ENCODE measurements around the gene PCED1B. TPM values are rescaled to one million over a fixed set of nuclear protein-coding genes. Genes with fewer than 3 reads are reported as not detected.

PCED1B gene
- total RNA-seq, 4 donors from 2014 or later, result 1.0 to 1.5 (median 1.2) TPM

DNA sequence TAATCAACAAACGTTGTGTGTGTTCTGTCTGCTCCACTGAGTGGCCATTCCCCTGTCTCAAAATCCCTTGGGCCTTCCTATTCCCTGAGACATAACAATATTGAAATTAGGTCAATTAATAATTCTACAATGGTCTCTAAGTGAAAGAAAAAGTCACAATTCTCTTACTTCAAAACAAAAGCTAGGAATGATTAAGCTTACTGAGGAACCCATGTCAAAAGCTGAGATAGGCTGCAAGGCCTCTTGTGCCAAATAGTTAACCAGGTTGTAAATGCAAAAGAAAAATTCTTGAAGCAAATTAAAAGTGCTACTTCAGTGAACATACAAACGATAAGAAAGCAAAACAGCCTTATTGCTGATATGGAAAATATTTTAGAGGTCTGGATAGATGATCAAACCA lies 65.3 kb downstream of the PCED1B start:
- Histone ChIP-seq H3K4me1 (no peaks in the 10 kb centered on the region), H3K27ac (no peak overlapping the region), H3K36me3 (no peaks in the 10 kb centered on the region), H3K4me3 (replicated peaks in 1 of 3) (no peak overlapping the region), H3K9me3 (no peaks in the 10 kb centered on the region), H3K27me3 (no peaks in the 10 kb centered on the region)
- DNase-seq, result no peak
- TF ChIP-seq, protein P1, sequence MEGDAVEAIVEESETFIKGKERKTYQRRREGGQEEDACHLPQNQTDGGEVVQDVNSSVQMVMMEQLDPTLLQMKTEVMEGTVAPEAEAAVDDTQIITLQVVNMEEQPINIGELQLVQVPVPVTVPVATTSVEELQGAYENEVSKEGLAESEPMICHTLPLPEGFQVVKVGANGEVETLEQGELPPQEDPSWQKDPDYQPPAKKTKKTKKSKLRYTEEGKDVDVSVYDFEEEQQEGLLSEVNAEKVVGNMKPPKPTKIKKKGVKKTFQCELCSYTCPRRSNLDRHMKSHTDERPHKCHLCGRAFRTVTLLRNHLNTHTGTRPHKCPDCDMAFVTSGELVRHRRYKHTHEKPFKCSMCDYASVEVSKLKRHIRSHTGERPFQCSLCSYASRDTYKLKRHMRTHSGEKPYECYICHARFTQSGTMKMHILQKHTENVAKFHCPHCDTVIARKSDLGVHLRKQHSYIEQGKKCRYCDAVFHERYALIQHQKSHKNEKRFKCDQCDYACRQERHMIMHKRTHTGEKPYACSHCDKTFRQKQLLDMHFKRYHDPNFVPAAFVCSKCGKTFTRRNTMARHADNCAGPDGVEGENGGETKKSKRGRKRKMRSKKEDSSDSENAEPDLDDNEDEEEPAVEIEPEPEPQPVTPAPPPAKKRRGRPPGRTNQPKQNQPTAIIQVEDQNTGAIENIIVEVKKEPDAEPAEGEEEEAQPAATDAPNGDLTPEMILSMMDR (IDR thresholded peaks at IDR 0.05), result no peak
- TF ChIP-seq POLR2A (IDR thresholded peaks at IDR 0.05), result no peak
- 50 to 61% methylated on average over 2 of the region's 2 CpGs for WGBS, 2 donors
- intact Hi-C loops (cut with DNase I), result no loop called here

DNA sequence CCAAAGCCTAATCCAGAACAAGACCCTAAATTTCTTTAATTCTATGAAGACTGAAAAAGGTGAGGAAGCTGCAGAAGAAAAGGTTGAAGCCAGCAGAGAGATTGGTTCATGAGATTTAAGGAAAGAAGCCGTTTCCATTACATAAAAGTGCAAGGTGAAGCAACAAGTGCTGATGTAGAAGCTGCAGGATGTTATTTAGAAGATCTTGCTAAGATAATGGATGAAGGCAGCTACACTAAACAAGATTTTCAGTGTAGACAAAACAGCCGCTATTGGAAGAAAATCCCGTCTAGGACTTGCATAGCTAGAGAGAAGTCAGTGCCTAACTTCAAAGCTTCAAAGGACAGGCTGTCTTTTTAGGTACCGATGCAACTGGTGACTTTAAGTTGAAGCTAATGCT lies 65.8 kb downstream of the PCED1B start:
- 72 to 77% methylated on average over 4 of the region's 4 CpGs for WGBS, 2 donors
- Histone ChIP-seq H3K9me3 (no peaks in the 10 kb centered on the region), H3K4me3 (replicated peaks in 1 of 3) (no peak overlapping the region), H3K36me3 (no peaks in the 10 kb centered on the region), H3K27ac (no peak overlapping the region), H3K4me1 (no peaks in the 10 kb centered on the region), H3K27me3 (no peaks in the 10 kb centered on the region)
- no peak for DNase-seq
- intact Hi-C loops (cut with DNase I), result no loop called here
- no peak for TF ChIP-seq POLR2A (IDR thresholded peaks at IDR 0.05)
- TF ChIP-seq, protein P1 (IDR thresholded peaks at IDR 0.05), result no peak

DNA sequence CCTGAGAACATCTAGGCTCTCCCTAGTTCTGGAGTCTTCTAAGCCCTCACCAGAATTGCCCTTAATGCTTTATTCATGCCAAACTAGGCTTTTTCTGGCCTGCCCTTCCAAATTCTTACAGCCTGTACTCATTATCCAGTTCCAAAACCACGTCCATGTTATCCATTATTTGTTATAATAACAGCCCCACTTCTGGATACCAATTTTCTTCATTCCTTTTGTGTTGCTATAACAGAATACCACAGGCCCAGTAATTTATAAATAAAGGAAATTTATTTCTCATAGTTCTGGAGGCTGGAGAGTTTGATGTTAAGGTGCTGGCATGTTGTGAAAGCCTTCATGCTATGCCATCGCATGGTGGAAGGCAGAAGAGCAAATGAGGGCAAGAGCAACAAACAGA lies 68.3 kb downstream of the PCED1B start:
- intact Hi-C loops (cut with DNase I), result no loop called here

DNA sequence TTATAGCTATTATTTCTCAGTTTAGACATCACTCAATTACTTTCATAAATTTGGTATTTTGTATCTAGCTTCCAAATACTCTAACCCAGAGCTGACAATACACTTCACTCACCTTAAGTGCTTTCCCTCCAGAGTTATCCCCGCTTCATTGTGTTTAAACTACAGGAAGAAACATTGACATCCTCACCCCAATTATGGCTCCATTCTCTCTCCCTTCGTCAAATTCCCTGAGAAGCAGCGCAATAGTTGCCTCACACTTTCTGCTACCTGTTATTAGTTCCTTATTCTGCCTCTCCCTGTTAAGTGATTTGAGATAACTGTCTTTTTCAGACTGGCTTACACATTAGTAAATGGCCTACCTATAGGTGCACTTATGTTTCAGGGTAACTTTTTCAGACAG lies 69.7 kb downstream of the PCED1B start:
- H3K4me1 ChIP-seq, result no peaks in the 10 kb centered on the region

More for the DNA sequence above, 68.3 kb downstream of the PCED1B start:
- no peaks in the 10 kb centered on the region for H3K36me3 ChIP-seq
- no peak for DNase-seq
- WGBS, 2 donors, result 93 to 94% methylated on average over 2 of the region's 2 CpGs
- H3K4me3 ChIP-seq (replicated peaks in 1 of 3), result no peak overlapping the region
- H3K9me3 ChIP-seq, result no peaks in the 10 kb centered on the region
- TF ChIP-seq, protein P1 (IDR thresholded peaks at IDR 0.05), result no peak
- TF ChIP-seq POLR2A (IDR thresholded peaks at IDR 0.05), result no peak
- H3K27ac ChIP-seq, result no peak overlapping the region
- H3K4me1 ChIP-seq, result no peaks in the 10 kb centered on the region
- H3K27me3 ChIP-seq, result no peaks in the 10 kb centered on the region

DNA sequence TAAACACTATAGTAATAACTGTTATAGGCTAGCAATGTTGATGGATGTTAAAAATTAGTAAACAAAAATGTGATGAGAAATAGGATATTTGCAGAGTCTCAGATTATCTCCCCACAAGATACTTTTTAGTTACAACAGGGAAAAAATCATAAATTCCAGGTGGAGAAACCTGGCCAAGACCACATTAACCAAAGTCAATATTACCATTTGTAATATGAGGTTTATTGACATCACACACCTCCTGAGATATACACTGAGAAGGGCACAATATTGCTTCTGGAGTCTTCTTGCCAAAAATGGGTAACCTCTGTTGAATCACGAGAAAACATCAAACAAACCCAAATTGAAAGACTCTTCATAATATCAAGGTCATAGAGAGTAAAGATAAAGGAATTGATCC lies 72.7 kb downstream of the PCED1B start:
- Histone ChIP-seq H3K4me3 (replicated peaks in 1 of 3) (no peak overlapping the region), H3K36me3 (no peaks in the 10 kb centered on the region), H3K27me3 (no peaks in the 10 kb centered on the region), H3K27ac (no peak overlapping the region), H3K9me3 (no peaks in the 10 kb centered on the region), H3K4me1 (peaks cover 11% of the 10 kb centered on the region in 2 donors)
- intact Hi-C loops (cut with DNase I), result no loop called here
- TF ChIP-seq, protein P1 (IDR thresholded peaks at IDR 0.05), result no peak
- no peak for TF ChIP-seq POLR2A (IDR thresholded peaks at IDR 0.05)
- WGBS, 2 donors, result 100% methylated on average over 1 of the region's 1 CpG
- DNase-seq, result no peak

More for the DNA sequence above, 69.7 kb downstream of the PCED1B start:
- 62 to 74% methylated on average over 3 of the region's 3 CpGs for WGBS, 2 donors
- no peaks in the 10 kb centered on the region for H3K36me3 ChIP-seq
- no peak for DNase-seq
- H3K4me3 ChIP-seq (replicated peaks in 1 of 3), result no peak overlapping the region
- no peaks in the 10 kb centered on the region for H3K27me3 ChIP-seq
- TF ChIP-seq, protein P1 (IDR thresholded peaks at IDR 0.05), result no peak
- TF ChIP-seq POLR2A (IDR thresholded peaks at IDR 0.05), result no peak
- no peak overlapping the region for H3K27ac ChIP-seq
- intact Hi-C loops (cut with DNase I), result no loop called here
- H3K9me3 ChIP-seq, result no peaks in the 10 kb centered on the region
